K562 (cell line): ENCODE measurements around the gene EHBP1L1. TPM values are rescaled to one million over a fixed set of nuclear protein-coding genes. Genes with fewer than 3 reads are reported as not detected.

Experiments
- NCOA2 ChIP-seq, 2 experiments: fragments of 450-650 bp; IDR thresholded peaks; 2 replicates each; pipeline ENCODE4 v1.6.1; 2018; ENCODE audit warnings: mild to moderate bottlenecking in 2 of 2, moderate library complexity in 1 of 2; ENCODE audit not compliant: partially characterized antibody in 2 of 2
- NFIC ChIP-seq: fragments of 450-650 bp; IDR thresholded peaks from 2 replicates; pipeline ENCODE4 v1.6.1; 2017; ENCODE audit warnings: mild to moderate bottlenecking, inconsistent platforms
- POLR2AphosphoS2 ChIP-seq: IDR thresholded peaks from 2 replicates; pipeline ENCODE4 v1.6.1; 2012; ENCODE audit warnings: low read length, improper control_type of control experiment
- POLR2G ChIP-seq: fragments of 200-400 bp; formaldehyde crosslinking; IDR thresholded peaks from 2 replicates; pipeline ENCODE4 v1.6.1; 2017; ENCODE audit warnings: low read depth, mild to moderate bottlenecking, antibody characterized with exemption, low read length, moderate library complexity
- PTRF ChIP-seq: fragments of 450-650 bp; IDR thresholded peaks from 2 replicates; pipeline ENCODE4 v1.6.1; 2016; ENCODE audit warnings: mild to moderate bottlenecking, missing genetic modification characterization, missing compliant biosample characterization
- RBM17 ChIP-seq: fragments of 200-400 bp; formaldehyde crosslinking; IDR thresholded peaks from 2 replicates; pipeline ENCODE4 v1.6.1; 2017; ENCODE audit warnings: low read depth, mild to moderate bottlenecking, low read length, borderline replicate concordance
- RFX7 ChIP-seq: fragments of 250-450 bp; sonication (Bioruptor Pico); IDR thresholded peaks from 2 replicates; pipeline ENCODE4 v1.5.1; 2021; ENCODE audit warnings: mild to moderate bottlenecking
- STAG1 ChIP-seq: sonication (generic); formaldehyde crosslinking; IDR thresholded peaks from 2 replicates; pipeline ENCODE4 v1.5.0; 2020; ENCODE audit warnings: missing genetic modification reagents, borderline replicate concordance
- YY1 ChIP-seq, 3 experiments: IDR thresholded peaks; 2 replicates each; pipeline ENCODE4 v1.6.1; 2011; ENCODE audit warnings: low read length in 2 of 3, mild to moderate bottlenecking in 2 of 3, moderate library complexity in 2 of 3, borderline replicate concordance in 1 of 3, control low read depth in 1 of 3, low read depth in 1 of 3; ENCODE audit not compliant: insufficient read depth in 3 of 3, insufficient replicate concordance in 2 of 3, control insufficient read depth in 1 of 3, insufficient read length in 1 of 3; ENCODE audit errors: extremely low read depth in 1 of 3
- ZNF561 ChIP-seq: fragments of 450-650 bp; formaldehyde crosslinking; conservative IDR thresholded peaks from 2 replicates; pipeline ENCODE4 v1.4.0; 2020; ENCODE audit warnings: mild to moderate bottlenecking, moderate library complexity
- ZNF79 ChIP-seq: fragments of 250-450 bp; sonication (Bioruptor Pico); IDR thresholded peaks from 2 replicates; pipeline ENCODE4 v1.4.0; 2020; ENCODE audit warnings: low read depth, mild to moderate bottlenecking, moderate library complexity
- ZSCAN29 ChIP-seq: fragments of 450-650 bp; IDR thresholded peaks from 2 replicates; pipeline ENCODE4 v1.6.1; 2017
- polyA plus RNA-seq, 8 experiments: library from polyadenylated mRNA; depleted of rRNA in 4 of 8; stranded (reverse) in 5 of 8; unstranded in 3 of 8; fragments of >200 nt; fragmentation: Nextera tagmentation in 2 of 8; fragmentation: Illumina TruSeq in 1 of 8; extraction: Ambion mirVana in 2 of 8; extraction: Trizol in 1 of 8; gene quantifications; 2 replicates each; pipeline versions ENCODE4 v1.2.1 to v1.2.3, GENCODE V29; 2011 to 2014; ENCODE audit warnings: inconsistent platforms in 1 of 8, missing spikeins in 1 of 8
- total RNA-seq, 7 experiments: library from RNA; depleted of rRNA in 6 of 7; stranded (reverse); fragments of >200 nt in 6 of 7; fragmentation: Illumina TruSeq in 2 of 7; extraction: Trizol in 2 of 7; gene quantifications; 2 replicates each; pipeline versions ENCODE4 v1.2.1 to v1.2.3, GENCODE V29; 2011 to 2021; ENCODE audit warnings: low replicate concordance in 1 of 7
- TF ChIP-seq, protein P1 (sequence below): fragments of 450-650 bp; IDR thresholded peaks from 2 replicates; pipeline ENCODE4 v1.6.1; 2018; ENCODE audit not compliant: partially characterized antibody
- TF ChIP-seq, protein P2 (sequence below): fragments of 250-450 bp; sonication (Bioruptor Pico); IDR thresholded peaks from 2 replicates; pipeline ENCODE4 v1.5.0; 2021; ENCODE audit warnings: mild to moderate bottlenecking, moderate library complexity

EHBP1L1 gene
- total and polyA plus RNA-seq, 9 of the 15 experiments (the other 6 are each of a cell fraction or from before 2014, with no cell fraction given): 0.03 to 87.1 (median 26.3) TPM

DNA sequence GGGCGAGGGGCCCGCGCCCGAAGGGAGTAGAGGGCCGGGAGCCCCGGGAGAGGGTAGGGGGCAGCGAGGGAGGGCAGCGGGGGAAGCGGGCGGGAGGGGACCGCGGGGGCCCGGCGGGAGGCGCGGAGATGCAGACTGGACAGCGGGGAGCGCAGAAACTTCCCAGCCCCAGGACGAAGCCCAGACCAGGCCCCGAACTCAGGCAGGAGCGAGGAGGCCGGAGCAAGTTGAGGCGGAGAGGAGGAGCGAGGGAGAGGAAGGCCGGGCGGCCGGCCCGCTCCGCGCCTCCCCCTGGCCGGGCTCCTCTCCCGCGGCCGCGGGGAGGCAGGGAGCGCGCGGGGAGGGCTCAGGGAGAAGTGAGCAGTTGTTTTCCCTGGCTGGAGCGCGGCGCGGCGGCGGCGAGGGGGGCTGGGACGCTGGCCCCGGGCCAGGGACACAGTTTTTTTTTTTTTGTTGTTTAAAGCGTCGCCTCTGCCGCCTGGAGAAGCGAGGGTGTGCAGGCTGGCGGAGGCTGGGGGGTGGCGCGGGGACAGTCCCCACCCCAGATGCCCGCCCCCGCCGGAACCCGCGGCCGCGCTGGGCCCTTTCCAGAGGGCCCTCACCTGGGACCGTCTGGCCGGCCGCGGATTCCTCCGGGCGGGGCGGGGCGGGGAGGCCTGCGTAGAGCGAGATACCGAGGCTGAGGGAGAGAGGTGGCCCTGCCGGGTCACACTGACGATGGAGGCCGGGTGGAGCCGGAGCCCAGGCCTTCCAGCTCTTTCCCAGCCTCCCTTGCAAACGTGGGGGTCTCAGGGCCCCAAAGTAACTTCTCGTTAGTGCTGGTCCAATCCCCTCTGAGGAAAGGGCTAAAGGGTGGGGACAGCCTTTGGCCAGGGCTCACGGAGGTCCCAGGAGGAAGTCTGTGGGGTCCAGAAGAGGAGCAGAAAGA lies 17.6 kb upstream of the EHBP1L1 start, which contains the start of gene LTBP3 (continued):
- TF ChIP-seq, protein P1, sequence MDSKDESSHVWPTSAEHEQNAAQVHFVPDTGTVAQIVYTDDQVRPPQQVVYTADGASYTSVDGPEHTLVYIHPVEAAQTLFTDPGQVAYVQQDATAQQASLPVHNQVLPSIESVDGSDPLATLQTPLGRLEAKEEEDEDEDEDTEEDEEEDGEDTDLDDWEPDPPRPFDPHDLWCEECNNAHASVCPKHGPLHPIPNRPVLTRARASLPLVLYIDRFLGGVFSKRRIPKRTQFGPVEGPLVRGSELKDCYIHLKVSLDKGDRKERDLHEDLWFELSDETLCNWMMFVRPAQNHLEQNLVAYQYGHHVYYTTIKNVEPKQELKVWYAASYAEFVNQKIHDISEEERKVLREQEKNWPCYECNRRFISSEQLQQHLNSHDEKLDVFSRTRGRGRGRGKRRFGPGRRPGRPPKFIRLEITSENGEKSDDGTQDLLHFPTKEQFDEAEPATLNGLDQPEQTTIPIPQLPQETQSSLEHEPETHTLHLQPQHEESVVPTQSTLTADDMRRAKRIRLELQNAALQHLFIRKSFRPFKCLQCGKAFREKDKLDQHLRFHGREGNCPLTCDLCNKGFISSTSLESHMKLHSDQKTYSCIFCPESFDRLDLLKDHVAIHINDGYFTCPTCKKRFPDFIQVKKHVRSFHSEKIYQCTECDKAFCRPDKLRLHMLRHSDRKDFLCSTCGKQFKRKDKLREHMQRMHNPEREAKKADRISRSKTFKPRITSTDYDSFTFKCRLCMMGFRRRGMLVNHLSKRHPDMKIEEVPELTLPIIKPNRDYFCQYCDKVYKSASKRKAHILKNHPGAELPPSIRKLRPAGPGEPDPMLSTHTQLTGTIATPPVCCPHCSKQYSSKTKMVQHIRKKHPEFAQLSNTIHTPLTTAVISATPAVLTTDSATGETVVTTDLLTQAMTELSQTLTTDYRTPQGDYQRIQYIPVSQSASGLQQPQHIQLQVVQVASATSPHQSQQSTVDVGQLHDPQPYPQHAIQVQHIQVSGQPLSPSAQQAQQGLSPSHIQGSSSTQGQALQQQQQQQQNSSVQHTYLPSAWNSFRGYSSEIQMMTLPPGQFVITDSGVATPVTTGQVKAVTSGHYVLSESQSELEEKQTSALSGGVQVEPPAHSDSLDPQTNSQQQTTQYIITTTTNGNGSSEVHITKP: no peak
- TF ChIP-seq ZNF561 (no peak), YY1 (IDR thresholded peaks at IDR 0.05; ENCODE audit: borderline replicate concordance in 1 of 3, control insufficient read depth in 1 of 3, extremely low read depth in 1 of 3, insufficient read depth in 3 of 3, insufficient read length in 1 of 3, insufficient replicate concordance in 2 of 3, low read depth in 1 of 3, low read length in 2 of 3) (no peak), NFIC (peak; percentile 93), RBM17 (no peak), PTRF (no peak), RFX7 (no peak), POLR2AphosphoS2 (no peak), NCOA2 (IDR thresholded peaks at IDR 0.05; ENCODE audit: partially characterized antibody in 2 of 2) (no peak), ZNF79 (CRISPR knock-in tag) (no peak), POLR2G (peak; percentile 86), ZSCAN29 (no peak), STAG1 (CRISPR knock-in tag) (no peak)
- TF ChIP-seq, protein P2, sequence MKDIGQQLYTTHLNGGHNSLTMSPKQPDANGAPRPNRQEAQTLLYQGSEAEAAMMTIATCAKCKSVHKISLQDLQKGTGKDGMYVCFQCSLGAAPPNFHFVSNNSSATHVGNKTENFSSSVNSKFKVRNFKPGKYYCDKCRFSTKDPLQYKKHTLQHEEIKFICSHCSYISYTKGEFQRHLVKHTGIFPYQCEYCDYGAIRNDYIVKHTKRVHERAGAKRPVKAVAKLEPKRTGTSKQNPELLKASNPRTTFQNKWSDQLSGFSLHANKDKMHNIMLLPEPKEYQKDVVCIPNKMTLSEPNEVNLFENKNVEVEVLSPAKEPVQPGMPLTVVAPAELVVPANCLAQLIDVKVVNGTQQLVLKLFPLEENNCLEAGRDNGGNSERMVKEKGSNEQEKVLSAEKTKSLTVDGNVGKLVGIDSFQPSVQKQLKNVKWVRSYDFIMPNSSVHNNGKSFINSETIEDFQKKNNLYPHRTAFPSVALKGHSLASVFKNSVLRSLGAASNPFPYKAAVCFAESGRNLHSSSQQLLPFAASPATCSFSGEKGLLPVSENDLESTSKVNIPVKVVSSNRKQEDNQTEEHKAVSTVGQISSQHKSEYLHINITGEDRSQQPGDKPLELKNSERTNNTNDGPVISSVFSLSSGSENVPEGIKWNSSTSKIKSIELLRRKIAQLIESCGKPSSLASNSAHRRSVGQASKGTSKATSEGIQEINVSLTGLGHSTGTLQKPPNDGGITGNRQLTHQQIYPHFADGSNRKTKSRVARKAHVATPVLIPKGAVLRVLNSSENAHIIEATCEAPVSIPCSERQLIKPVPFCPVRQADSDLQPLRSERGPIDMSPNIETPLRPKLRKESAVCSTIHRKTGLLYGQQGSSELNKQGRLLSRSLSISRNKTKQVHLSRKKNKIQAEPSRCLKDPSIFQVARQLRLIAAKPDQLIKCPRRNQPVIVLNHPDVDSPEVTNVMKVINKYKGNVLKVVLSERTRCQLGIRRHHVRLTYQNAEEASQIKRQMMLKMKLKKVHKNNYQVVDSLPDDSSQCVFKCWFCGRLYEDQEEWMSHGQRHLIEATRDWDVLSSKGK (CRISPR knock-in tag): no peak
- TF ChIP-seq, all 486 proteins: peak for 48
